Activated CD8-positive, alpha-beta memory T cell treated with anti-CD3 and anti-CD28 coated beads for 1 hour (primary cell): Measurements from ENCODE around the gene NUP210L.
"Not testable (repeated sequence)": the region's sequence is repeated elsewhere in the genome, so short reads cannot be mapped to it uniquely, and the experiment has no call there.

Source experiments
- DNase-seq, 2 donors: peaks; one replicate each; pipeline ENCODE4 v3.0.0-alpha.2; 2020; ENCODE audit warnings: low read depth in 1 of 2; ENCODE audit errors: extremely low read depth in 1 of 2

Gene NUP210L

DNA sequence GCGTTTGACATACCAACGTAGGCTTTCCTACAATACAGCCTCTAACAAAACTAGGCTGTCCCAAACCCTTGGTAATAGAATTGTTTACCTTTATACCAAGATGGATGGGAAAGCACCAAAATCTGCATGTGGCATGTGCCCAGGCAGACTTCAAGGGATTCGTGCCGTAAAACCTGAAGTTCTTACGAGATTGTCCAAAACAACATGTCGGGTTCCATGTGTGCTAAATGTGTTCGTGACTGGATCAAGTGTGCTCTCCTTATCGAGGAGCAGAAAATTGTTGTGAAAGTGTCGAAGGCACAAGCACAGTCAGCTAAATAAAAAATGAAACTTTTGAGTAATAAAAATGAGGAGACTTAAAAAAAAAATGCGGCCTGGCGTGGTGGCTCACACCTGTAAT, 159.2 kb downstream of the NUP210L start:
- no peak for DNase-seq

DNA sequence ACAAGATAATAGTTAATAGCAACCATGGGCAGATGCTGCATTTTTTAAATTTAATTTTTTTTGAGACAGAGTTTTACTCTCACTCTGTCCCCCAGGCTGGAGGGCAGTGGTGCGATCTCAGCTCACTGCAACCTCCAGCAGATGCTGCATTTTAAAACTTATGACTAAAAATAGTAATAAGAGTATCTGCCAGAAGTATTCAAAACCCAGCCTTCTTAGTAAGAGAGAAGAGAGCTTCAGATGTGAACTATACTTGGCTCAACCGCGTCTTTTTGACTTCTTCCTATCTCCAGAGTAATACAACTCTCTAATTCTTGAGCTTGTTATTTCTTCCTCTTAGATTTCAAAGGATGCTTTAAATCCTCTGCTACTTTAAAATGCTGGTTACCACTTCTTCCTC, 159.7 kb downstream of the NUP210L start:
- DNase-seq: no peak

GRCh38 chr1:153991806-153992205, 163.1 kb downstream of the NUP210L start:
- DNase-seq: no peak

GRCh38 chr1:153991151-153991630, 163.7 kb downstream of the NUP210L start:
- DNase-seq: no peak

GRCh38 chr1:153990468-153991150, 164.3 kb downstream of the NUP210L start, which contains the start of gene RPS27:
TSS of gene RPS27 (plus strand) at chr1:153990762. CDS start at chr1:153990797, 35 bp downstream.
- DNase-seq: peak; percentile 66 to 77

DNA sequence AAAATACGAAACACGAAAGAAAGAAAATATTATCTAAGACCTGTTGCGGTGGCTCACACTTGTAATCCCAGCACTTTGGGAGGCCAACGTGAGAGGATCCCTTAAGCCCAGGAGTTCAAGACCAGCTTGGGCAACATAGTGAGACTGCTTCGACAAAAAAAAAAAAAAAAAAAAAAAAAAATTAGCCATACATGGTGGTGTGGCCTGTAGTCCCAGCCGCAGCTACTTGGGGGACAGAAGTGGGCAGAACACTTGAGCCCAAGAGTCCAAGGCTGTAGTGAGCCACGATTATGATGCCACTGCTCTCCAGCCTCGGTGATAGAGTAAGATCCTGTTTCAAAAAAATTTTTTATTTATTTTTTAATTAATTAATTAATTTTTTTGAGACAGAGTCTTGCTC, 167.3 kb downstream of the NUP210L start:
- no peak for DNase-seq

DNA sequence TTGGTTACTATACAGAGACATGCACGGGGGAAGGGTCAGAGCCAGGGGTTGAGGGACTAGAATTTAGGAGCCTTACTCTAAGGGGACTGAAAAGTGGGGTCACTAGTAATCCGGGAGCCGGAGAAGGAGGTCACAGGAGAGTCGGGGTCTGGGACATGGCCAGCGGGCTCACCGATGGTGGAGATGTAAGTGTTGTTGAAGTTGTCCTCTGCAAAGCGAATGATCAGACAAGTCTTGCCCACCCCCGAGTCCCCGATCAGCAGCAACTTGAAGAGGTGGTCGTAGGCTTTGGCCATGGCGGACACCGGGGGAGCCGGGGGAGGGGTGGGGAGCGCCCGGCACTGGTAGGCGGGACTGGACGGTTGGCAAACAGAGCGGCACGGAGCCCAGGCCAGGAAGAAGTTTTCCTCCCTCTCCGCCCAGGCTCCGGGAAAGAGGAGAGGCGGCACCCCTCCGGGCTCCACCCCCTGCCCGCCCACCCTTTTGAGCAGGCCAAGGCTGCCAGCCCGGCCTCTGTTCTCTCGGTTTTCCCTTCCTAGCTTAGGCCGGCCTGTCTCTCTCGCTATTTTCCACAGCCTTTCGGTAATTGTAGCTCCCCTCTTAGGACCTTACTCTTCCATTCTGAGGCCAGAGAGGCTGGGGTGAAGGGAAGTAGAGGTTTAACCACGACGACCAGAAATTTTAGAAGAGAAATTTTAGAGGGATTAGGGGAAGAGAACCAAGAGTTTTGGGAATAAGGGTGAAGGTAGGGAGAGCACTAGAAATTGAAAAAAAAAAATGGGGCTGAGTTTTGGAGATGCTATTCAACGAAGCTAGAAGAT, 168.7 kb downstream of the NUP210L start, which contains the start of gene RAB13:
RAB13 (minus strand) TSS at position 399 of the 821 bp plus-strand sequence; CDS start at position 296, 103 bp downstream.
- DNase-seq: no peak

DNA sequence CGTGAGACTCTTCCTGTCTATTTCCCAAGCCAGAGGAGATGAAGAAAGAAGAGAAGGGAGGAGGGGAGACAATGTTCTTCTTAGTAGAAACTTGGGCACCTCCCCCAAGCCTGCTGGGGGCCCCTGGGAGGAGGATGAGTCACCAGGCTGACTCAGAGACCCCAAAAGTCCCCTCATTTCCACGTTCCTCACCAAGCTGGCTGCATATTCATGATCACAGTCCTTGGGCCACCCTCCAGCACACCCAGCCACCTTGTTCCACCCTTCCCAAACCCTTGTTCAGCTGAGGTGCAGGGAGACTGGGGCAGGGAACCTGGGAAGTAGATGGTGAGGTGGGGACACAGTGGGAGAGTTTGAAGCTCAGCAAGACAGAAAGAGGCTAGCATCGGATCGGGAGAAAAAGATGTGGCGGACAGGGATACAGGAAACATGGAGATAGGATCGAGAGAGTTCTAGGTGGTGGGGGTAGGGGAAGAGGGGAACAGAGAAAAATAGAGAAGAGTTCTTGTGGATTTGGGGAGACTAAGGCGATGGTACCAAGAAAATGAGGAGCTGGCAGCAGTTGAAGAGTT, 169.4 kb downstream of the NUP210L start:
- DNase-seq: no peak

- no peak for DNase-seq
These were observed 170.6 kb downstream of the NUP210L start for GRCh38 chr1:153984123-153984894.

DNA sequence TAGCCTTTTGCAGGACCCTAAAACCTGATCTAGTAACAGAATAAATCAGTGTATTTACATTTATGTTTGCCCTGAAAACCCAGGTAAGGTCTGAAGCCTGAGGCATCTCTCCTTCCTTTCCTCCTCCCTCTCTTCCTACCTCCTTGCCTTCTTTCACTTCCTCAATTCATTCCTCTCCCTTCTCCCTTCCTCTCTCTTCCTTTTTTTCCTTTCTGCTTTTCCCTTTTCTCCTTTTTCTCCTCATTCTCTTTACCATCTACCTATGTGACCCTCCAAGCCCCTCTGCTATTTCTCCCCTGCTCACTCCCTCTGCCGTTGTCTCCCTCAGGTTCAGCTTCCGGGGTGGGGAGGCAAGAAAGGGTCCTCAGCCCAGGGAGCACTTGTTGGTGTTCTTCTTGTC, 173.1 kb downstream of the NUP210L start:
- DNase-seq: not testable (repeated sequence)

- DNase-seq: not testable (repeated sequence)
These were observed 175.8 kb downstream of the NUP210L start for GRCh38 chr1:153979091-153979490.

- DNase-seq: no peak
These were observed 176.5 kb downstream of the NUP210L start for GRCh38 chr1:153978274-153978909.

DNA sequence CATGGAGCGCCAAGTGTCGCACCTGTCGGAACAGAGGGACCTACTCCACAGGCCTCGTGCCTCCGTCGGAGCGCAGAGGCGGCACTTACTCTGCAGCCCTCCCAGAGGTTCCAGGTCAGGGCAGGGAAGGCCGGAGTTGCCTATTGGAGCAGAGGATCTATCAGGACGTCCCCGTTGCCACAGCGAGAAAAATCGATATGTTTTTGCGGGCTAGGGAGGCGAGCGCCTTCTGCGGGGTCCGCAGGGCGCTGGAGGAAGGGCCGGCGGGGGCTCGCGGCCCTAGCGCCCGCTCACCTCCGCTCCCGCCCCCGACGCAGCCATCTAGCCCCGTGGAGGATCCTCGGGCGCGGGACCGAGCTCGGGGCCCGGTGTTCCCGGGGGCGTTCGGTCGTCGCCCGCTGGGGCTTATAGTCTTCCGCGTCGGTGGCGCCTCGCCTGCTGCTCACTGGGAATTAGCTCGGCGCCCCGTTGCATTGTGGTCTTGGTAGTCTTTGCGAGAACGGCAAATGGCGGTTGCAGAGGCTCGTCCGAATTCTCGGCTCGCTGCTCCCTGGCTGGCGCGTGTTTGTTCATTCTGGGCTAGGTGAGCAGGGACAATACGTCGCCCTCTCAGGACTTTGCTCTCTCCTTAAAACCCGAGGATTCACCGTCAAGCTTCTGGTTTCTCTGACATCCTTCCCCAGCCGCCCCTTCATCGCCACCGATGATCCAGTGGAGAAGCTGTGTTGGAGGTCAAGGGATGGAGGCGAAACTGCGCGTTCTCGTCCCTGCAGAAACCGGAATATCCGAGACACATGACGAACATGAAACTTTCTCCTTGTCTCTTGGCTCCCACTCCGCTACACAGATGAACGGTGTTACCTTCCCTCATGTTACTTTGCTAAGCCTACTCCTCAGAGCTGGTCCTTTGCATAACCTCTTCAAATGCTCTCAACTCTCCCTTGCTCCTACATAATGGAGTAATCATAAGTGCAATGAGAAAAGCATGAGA, 177.3 kb downstream of the NUP210L start, which contains the start of gene JTB:
JTB (minus strand) TSS at position 425 of the 991 bp plus-strand sequence; CDS start at position 3, 422 bp downstream.
- DNase-seq: peak; percentile 59 to 73

DNA sequence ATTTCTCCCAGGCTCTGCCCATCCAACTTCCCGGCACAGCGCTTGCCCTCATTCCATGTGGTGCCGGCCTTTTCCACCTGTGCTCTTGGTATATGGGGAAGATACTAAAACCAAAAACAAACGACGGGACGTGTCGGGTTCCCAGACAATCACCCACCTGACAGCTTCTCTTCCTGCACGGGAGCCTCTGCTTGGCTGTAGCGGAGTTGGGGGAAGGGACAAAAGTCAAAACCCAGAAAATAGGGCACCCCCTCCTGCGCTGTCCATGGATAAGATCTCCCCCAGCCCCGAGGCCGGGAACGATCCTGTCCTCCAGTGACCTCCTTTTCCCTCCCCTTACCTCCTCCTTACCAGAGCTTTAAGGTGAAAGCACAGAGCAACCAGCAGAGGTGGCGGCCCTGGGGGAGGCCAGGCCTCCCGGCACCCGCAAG, 178.0 kb downstream of the NUP210L start:
- DNase-seq: no peak

DNA sequence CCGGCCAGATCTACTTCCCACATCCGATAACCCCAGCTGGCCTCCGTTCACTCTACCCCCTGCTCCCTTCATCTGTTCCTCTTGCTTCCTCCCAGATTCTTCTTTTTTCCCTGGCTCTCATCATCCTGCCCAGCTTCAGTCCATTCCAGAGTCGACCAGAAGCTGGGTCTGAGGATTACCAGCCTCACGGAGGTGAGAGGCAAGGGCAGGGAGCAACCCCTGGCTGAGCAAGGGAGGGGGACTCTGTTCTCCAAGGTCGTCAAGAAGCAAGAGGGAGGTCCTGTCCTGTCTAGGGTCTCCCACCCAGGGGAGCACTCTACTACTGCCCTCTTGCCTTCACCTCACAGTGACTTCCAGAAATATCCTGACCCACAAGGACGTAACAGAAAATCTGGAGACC, 181.3 kb downstream of the NUP210L start:
- no peak for DNase-seq

GRCh38 chr1:153973071-153973470, 181.8 kb downstream of the NUP210L start:
- no peak for DNase-seq

DNA sequence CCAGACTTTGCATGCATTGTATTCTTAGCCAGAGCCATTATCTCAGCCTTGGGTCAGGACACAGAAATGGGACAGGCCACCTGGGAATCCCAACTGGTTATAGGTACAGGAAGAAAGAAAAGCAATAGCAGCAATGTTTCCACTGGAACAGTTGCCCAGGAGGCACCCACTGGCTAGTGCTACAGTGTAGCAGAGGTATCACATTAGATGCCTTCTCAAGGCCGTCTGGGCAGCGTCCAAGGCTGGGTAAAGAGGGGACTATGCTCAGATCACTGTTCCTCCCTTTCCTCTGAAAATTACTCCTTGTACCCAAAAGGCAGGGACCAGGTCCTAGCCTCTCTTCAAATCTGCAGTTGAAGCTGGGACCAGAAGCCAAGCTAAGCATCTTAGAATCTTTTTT, 184.5 kb downstream of the NUP210L start:
- no peak for DNase-seq

DNA sequence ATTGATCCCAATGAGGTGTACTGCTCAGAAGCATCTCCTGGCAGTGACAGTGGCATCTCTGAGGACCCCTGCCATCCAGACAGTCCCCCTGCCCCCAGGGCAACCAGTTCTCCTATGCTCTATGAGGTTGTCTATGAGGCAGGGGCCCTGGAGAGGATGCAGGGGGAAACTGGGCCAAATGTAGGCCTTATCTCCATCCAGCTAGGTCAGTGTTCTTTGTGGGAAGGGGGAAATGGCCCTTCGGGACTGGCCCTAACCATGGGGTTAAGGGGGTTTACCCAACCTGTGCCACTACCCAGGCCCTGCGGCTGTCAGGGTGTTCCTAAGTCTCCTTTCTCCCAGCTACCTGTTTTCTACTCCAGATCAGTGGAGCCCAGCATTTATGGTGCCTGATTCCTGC, 185.9 kb downstream of the NUP210L start:
- no peak for DNase-seq

GRCh38 chr1:153968408-153968807, 186.5 kb downstream of the NUP210L start:
- no peak for DNase-seq
